GM18505 (cell line): ENCODE data around the gene RSRP1.
"Not testable (repeated sequence)": the region's sequence is repeated elsewhere in the genome, so short reads cannot be mapped to it uniquely, and the experiment has no call there.

Experiments
- ATAC-seq: cut with Tn5 transposase; IDR thresholded peaks from one replicate; pipeline ENCODE4 v1.9.1; 2021; ENCODE audit not compliant: unreplicated experiment
- POLR2A ChIP-seq: IDR thresholded peaks from 4 replicates; pipeline ENCODE4 v1.6.1; 2011; ENCODE audit warnings: borderline replicate concordance; ENCODE audit not compliant: insufficient read depth, insufficient read length; ENCODE audit errors: extremely low read depth

RSRP1 gene

DNA sequence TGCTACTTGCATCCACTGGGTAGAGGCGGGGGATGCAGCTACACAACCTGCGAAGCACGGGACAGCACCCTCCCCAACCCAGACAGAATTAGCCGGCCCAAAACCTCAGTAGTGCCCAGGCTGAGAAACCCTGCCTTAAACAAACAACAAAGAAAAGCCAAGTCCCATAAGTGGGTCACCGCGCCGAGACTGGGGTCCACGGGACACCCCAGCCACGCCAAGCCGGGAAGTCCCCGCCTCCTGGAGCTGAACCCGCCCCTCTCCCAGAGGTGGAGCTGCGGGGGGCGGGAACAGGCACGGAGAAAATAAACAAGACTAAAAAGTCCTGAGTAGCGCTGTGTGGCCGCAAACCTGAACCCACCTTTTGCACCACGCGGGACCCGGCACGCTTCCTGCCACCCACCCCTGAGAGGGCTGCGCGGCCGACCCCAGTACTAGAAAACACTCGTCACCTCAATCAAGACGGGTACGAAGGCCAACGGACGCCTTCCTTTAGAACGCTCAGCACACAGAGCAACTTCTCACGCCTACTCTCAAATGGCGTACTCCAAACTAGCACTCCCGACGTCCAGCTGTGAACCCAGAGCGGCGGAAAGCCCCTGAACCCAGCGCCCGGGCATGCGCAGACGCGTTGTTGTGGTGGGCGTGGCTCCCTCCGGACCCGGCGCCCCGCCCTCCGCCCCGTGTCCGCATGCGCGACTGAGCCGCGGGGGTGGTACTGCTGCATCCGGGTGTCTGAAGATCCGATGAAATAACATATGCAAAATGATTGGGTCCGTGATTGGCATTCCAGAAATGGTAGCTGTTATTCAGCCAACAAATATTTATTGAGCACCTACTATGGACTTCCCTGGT, 20.3 kb upstream of the RSRP1 start:
- peak; percentile 39 for TF ChIP-seq POLR2A
- ATAC-seq = peak; percentile 79

DNA sequence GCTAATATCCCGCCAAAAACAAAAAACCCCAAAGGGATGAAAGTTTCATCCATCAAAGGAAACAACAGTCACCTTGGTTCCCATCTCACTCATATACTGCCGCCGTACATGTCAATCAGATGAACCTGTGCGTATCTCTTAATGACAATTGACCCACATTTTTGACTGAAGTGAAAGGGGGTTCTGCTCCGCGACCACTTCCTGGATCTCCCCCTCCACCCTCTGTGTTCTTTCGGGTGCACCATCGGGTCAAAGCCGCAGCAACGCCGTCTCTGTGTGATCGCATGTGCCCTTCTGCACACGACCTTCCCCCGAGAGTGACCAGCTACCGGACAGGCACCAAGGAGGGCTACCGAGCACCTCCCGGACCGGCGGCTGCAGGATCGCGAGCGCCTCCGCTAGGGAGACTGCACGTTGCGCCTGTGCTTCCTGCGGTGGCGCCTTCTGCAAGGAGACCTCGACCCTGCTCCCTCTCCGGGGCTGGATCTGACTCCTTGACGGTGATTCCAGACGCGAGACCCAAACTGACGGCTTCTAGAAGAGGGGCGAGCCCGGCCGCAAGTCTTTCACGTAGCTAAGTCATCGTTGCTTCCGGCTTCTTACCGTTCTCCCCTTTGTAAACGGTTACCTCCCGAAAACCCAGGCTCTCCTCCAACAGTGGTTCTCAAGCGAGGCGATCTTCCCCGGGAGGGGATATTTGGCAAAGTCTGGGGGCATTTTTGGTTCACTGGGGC, 19.5 kb upstream of the RSRP1 start:
- peak; percentile 25 for ATAC-seq

GRCh38 chr1:25260336-25260735, 13.1 kb upstream of the RSRP1 start:
- ATAC-seq = not testable (repeated sequence)

GRCh38 chr1:25259813-25260212, 12.6 kb upstream of the RSRP1 start:
- not testable (repeated sequence) for ATAC-seq

DNA sequence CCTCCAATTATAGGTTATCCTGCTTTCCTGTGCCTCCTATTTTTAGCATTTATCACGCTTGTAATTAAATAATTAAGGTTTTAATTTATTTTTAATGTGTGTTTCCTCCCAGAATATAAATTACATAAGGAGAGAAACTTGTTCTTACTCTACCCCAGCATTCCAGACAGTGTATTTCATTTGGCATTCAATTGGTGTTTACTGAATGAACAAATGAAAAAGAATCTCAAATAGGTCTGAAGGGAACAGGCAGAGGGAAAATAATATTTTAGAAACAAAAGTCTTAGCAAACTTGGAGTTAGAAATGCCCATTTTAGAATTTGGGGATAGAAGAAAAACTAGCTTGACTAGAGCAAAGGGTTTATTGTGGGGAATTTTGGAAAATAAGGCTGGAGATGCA, 9.9 kb upstream of the RSRP1 start:
- ATAC-seq = no peak
- TF ChIP-seq POLR2A = no peak

- ATAC-seq = no peak
- TF ChIP-seq POLR2A = no peak
These were observed 9.3 kb upstream of the RSRP1 start for GRCh38 chr1:25256578-25256965.

- no peak for ATAC-seq
- TF ChIP-seq POLR2A = no peak
These were observed 8.7 kb upstream of the RSRP1 start for GRCh38 chr1:25255706-25256577.

DNA sequence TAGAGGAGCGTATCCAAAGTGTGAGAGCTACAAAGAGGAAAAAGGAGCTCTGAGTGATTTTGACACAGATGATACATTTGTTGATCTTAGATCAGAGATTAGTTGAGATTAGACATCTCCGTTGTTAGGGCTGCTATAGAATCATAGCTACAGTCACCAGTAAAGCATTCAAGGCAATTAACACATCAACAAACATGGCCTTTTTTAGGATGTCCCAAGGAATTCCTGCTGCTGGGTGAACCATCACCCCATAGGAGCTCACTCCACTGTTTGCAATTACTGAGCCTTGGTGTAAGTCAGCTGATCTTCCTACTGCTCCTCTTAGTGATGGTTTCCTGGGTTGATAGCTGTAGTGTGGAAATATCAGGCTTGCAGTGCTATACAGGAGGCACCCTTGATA, 6.7 kb upstream of the RSRP1 start:
- no peak for TF ChIP-seq POLR2A

DNA sequence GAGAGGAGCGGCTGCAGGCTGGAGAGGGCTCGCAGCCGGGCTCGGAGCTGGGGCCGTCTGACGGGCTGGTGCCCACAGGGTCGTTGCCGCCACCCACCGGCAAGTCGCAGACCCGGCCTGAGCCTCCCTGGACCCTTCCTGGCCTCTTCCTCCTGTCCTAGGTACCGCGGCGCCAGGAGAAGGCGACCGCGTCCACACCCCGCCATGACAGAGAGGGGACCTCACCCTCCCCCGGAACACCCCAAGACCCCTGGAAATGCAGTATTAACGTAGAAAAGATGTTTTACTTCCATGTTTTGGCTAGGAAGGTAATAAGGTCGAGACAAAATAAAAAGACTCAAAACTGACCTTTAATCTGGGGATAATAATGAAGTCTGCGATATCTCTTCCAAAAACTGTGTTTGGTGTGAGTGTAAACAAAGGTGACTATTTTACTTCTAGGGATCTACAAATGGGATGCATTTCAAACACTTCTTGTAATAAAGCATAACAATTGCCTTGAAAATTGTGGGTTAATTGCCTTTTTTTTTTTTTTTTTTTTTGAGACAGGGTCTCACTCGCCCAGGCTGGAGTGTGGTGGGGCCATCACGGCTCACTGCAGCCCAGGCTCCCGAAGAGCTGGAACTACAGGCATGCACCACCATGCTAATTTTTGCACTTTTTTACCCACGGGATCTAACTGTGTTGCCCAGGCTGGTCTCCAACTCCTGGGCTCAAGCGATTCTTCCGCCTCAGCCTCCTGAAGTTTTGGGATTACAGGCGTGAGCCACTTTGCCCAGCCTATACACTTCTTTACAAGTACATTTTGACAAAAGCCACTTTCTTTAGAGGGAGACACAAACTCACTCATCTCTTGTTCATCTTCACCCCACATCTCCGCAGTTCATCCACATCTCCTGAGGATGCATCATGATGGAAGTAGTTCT, 838 bp upstream of the RSRP1 start:
- ATAC-seq = no peak
- no peak for TF ChIP-seq POLR2A

More for the DNA sequence above, 6.7 kb upstream of the RSRP1 start:
- ATAC-seq = no peak

GRCh38 chr1:25246600-25247023, 642 bp downstream of the RSRP1 start:
- no peak for TF ChIP-seq POLR2A
- peak; percentile 4 for ATAC-seq

- ATAC-seq = no peak
- TF ChIP-seq POLR2A = no peak
These were observed 1.2 kb downstream of the RSRP1 start for GRCh38 chr1:25245809-25246599.

GRCh38 chr1:25245393-25245792, 1.9 kb downstream of the RSRP1 start:
- TF ChIP-seq POLR2A = no peak
- no peak for ATAC-seq
